ENCODE results near the gene SLC30A9. TPM values are rescaled to one million over a fixed set of nuclear protein-coding genes. Genes with fewer than 3 reads are reported as not detected.

The SLC30A9 gene
- total and polyA plus RNA-seq, 2 donors from 2014 or later = 52.3 to 70.8 TPM

DNA sequence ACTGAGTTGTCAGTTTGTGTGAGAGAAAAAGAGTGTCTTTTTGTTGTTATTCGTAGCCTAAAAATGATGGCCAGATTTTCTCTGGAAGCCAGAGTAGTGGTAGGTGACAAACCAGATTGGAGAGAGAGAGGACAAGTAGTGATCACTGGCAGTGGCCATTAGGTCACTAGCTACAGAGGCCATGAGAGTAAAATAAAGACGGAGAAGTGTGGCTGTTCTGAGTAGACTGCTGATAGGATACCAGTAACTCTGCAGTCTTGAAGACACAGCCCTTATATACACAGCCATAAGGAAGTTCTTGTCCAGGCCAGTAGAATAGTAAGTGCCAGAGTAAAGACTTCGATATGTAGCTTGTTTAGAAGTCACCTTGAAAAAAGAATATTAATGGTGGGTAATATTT lies 7.7 kb downstream of the SLC30A9 start:
- DNase-seq (no peak), FAIRE-seq (no peak)
- intact Hi-C loops (cut with DNase I) = no loop called here
- TF ChIP-seq, protein P1, sequence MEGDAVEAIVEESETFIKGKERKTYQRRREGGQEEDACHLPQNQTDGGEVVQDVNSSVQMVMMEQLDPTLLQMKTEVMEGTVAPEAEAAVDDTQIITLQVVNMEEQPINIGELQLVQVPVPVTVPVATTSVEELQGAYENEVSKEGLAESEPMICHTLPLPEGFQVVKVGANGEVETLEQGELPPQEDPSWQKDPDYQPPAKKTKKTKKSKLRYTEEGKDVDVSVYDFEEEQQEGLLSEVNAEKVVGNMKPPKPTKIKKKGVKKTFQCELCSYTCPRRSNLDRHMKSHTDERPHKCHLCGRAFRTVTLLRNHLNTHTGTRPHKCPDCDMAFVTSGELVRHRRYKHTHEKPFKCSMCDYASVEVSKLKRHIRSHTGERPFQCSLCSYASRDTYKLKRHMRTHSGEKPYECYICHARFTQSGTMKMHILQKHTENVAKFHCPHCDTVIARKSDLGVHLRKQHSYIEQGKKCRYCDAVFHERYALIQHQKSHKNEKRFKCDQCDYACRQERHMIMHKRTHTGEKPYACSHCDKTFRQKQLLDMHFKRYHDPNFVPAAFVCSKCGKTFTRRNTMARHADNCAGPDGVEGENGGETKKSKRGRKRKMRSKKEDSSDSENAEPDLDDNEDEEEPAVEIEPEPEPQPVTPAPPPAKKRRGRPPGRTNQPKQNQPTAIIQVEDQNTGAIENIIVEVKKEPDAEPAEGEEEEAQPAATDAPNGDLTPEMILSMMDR (IDR thresholded peaks at IDR 0.05; ENCODE audit: borderline replicate concordance, extremely low read depth, insufficient read depth) = no peak
- Histone ChIP-seq H3K4me1 (ENCODE audit: control insufficient read depth in 2 of 3, insufficient read depth in 2 of 3, low read depth in 1 of 3, low read length in 3 of 3) (peaks cover 0 to 3% (median 0%) of the 10 kb centered on the region in 3 donors), H3K36me3 (ENCODE audit: control insufficient read depth in 2 of 3, insufficient read depth in 3 of 3, low read length in 3 of 3) (peaks cover 0 to 2% (median 0%) of the 10 kb centered on the region in 3 donors), H3K9ac (ENCODE audit: low read length in 3 of 3) (no peak overlapping the region), H3K27me3 (ENCODE audit: control insufficient read depth, insufficient read depth, low read length) (no peaks in the 10 kb centered on the region), H3K9me3 (ENCODE audit: control insufficient read depth in 2 of 3, insufficient read depth in 1 of 3, low read length in 3 of 3) (no peaks in the 10 kb centered on the region), H3K4me3 (ENCODE audit: low read length in 3 of 3) (no peak overlapping the region), H3K27ac (ENCODE audit: low read depth in 2 of 2, low read length in 2 of 2) (no peak overlapping the region)

GRCh38 chr4:41999321-41999720 lies 9.0 kb downstream of the SLC30A9 start:
- H3K27me3 ChIP-seq (ENCODE audit: control insufficient read depth, insufficient read depth, low read length) = no peaks in the 10 kb centered on the region
- H3K4me1 ChIP-seq (ENCODE audit: control insufficient read depth in 2 of 3, insufficient read depth in 2 of 3, low read depth in 1 of 3, low read length in 3 of 3) = no peaks in the 10 kb centered on the region
- H3K4me3 ChIP-seq (ENCODE audit: low read length in 3 of 3) = no peak overlapping the region
- H3K36me3 ChIP-seq (ENCODE audit: control insufficient read depth in 2 of 3, insufficient read depth in 3 of 3, low read length in 3 of 3) = peaks cover 0 to 4% (median 2%) of the 10 kb centered on the region in 3 donors
- TF ChIP-seq, protein P1 (IDR thresholded peaks at IDR 0.05; ENCODE audit: borderline replicate concordance, extremely low read depth, insufficient read depth) = no peak
- DNase-seq = no peak
- intact Hi-C loops (cut with DNase I) = no loop called here
- H3K27ac ChIP-seq (ENCODE audit: low read depth in 2 of 2, low read length in 2 of 2) = no peak overlapping the region
- no peak overlapping the region for H3K9ac ChIP-seq (ENCODE audit: low read length in 3 of 3)
- FAIRE-seq = no peak
- H3K9me3 ChIP-seq (ENCODE audit: control insufficient read depth in 2 of 3, insufficient read depth in 1 of 3, low read length in 3 of 3) = no peaks in the 10 kb centered on the region

DNA sequence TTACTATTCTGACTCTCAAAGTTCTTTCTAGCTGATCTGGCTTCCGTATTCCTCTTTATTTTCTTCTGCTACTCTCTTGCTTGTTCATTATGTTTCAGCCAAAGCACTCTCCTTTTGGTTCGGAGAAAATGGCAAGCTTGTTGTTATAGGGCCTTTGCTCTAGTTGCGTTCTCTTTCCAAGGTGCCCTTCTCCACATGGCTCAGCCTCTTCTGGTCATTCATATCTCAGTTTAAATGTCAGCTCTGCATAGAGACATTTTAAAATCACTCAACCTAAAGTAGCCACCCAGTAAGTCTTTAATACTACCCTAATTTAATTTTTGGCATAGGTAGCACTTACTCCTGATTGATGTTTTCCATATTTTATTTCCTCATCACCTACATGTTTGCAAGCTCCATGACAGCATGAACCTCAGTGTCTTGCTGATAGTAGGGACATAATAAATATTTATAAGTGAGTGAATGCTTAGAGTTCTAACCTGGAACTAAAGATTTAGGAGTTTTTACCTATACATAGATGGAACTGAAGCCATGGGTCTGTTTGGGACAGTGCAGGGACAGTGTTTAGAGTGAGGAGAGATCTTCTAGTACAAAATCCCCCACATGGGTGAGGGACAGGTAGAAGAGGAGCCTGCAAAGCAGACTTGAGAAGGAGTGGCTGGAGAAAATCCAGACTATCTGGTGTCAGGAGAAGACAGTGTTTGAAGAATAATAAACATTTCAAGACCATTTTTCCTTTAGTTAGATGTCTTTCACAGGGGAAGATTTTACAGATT lies 17.9 kb downstream of the SLC30A9 start:
- Histone ChIP-seq H3K9ac (ENCODE audit: low read length in 3 of 3) (no peak overlapping the region), H3K27me3 (ENCODE audit: control insufficient read depth, insufficient read depth, low read length) (no peaks in the 10 kb centered on the region), H3K36me3 (ENCODE audit: control insufficient read depth in 2 of 3, insufficient read depth in 3 of 3, low read length in 3 of 3) (peaks cover 0 to 5% (median 0%) of the 10 kb centered on the region in 3 donors), H3K27ac (ENCODE audit: low read depth in 2 of 2, low read length in 2 of 2) (no peak overlapping the region), H3K4me3 (ENCODE audit: low read length in 3 of 3) (no peak overlapping the region), H3K9me3 (ENCODE audit: control insufficient read depth in 2 of 3, insufficient read depth in 1 of 3, low read length in 3 of 3) (no peaks in the 10 kb centered on the region), H3K4me1 (ENCODE audit: control insufficient read depth in 2 of 3, insufficient read depth in 2 of 3, low read depth in 1 of 3, low read length in 3 of 3) (no peaks in the 10 kb centered on the region)
- intact Hi-C loops (cut with DNase I) = no loop called here
- DNase-seq (no peak), FAIRE-seq (no peak)
- TF ChIP-seq, protein P1 (IDR thresholded peaks at IDR 0.05; ENCODE audit: borderline replicate concordance, extremely low read depth, insufficient read depth) = no peak

All from kidney (tissue), 14 donors.